H1 (cell line): ENCODE results near the gene NID1. TPM values are rescaled to one million over a fixed set of nuclear protein-coding genes. Genes with fewer than 3 reads are reported as not detected.

ENCODE experiments used
- CHD7 ChIP-seq: fragments of 300-600 bp; sonication (generic); IDR thresholded peaks from 2 replicates; pipeline ENCODE4 v1.7.1; 2012; ENCODE audit warnings: low read length, moderate library complexity, mild to moderate bottlenecking, inconsistent platforms; ENCODE audit not compliant: insufficient replicate concordance
- MAX ChIP-seq: IDR thresholded peaks from 2 replicates; pipeline ENCODE4 v1.6.1; 2012; ENCODE audit warnings: inconsistent platforms
- SUZ12 ChIP-seq: fragments of 200-600 bp; sonication (generic); IDR thresholded peaks from 2 replicates; pipeline ENCODE4 v1.6.1; 2012; ENCODE audit warnings: mild to moderate bottlenecking, inconsistent platforms, low read length, moderate library complexity, mixed read lengths
- YY1 ChIP-seq: IDR thresholded peaks from 2 replicates; pipeline ENCODE4 v1.6.1; 2011; ENCODE audit warnings: low read depth, mild to moderate bottlenecking, low read length
- polyA plus RNA-seq, 7 experiments: library from polyadenylated mRNA; depleted of rRNA in 3 of 7; stranded (reverse) in 5 of 7; unstranded in 2 of 7; fragments of >200 nt in 5 of 7; fragments of 200-250 nt in 2 of 7; gene quantifications; 1 replicate in 5 of 7; 2 replicates in 1 of 7; 4 replicates in 1 of 7; pipeline versions ENCODE4 v1.2.1 to v1.2.3, GENCODE V29; 2011 to 2013; ENCODE audit warnings: missing spikeins in 2 of 7, mixed read lengths in 2 of 7
- total RNA-seq: library from RNA; stranded (reverse); fragmentation: NEBNext Ultra II Directional; extraction: Animal tissue kit (Norgen Biotek cat#: 25700); gene quantifications from 2 replicates; pipeline ENCODE4 v1.2.1, GENCODE V29; 2021

The NID1 gene
- total and polyA plus RNA-seq, 2 of the 8 experiments (the other 6 are each of a cell fraction or from before 2014, with no cell fraction given) = 20.9 to 25.4 TPM

- TF ChIP-seq CHD7 (no peak), SUZ12 (no peak), YY1 (no peak), MAX (no peak)
- TF ChIP-seq, all 59 proteins: peak for 0
These were observed 62.3 kb downstream of the NID1 start (continued) for GRCh38 chr1:236002572-236002971.
